GM18861 (cell line): ENCODE data around the gene BAHCC1.

Experiments
- ATAC-seq: cut with Tn5 transposase; IDR thresholded peaks from one replicate; pipeline ENCODE4 v1.9.1; 2021; ENCODE audit not compliant: unreplicated experiment

The BAHCC1 gene

GRCh38 chr17:81511804-81512561, 116.7 kb downstream of the BAHCC1 start:
- no peak for ATAC-seq

- ATAC-seq: peak; percentile 30
Observed at GRCh38 chr17:81512562-81513371, 117.5 kb downstream of the BAHCC1 start, which contains the start of gene ACTG1. TSS of gene ACTG1 (minus strand) at chr17:81512799. CDS start at chr17:81512354, 445 bp downstream.

GRCh38 chr17:81513372-81513752, 118.1 kb downstream of the BAHCC1 start:
- no peak for ATAC-seq

GRCh38 chr17:81513753-81514488, 118.7 kb downstream of the BAHCC1 start:
- ATAC-seq: no peak

GRCh38 chr17:81514489-81514738, 119.2 kb downstream of the BAHCC1 start:
- ATAC-seq: no peak

GRCh38 chr17:81514739-81515529, 119.7 kb downstream of the BAHCC1 start:
- no peak for ATAC-seq

- no peak for ATAC-seq
Observed at GRCh38 chr17:81515530-81516041, 120.3 kb downstream of the BAHCC1 start.
